Cardiac septum (tissue), 1 donor: ENCODE results near the gene LAMP2. TPM values are rescaled to one million over a fixed set of nuclear protein-coding genes. Genes with fewer than 3 reads are reported as not detected.

ENCODE experiments used
- total RNA-seq: library from RNA; stranded (reverse); fragmentation: NEBNext Ultra II Directional; extraction: Animal tissue kit (Norgen Biotek cat#: 25700); gene quantifications from one replicate; pipeline ENCODE4 v1.2.1, GENCODE V29; 2021
- donor health status: DM: no; HTN: no; CAD: no.

The LAMP2 gene
- total RNA-seq, 1 donor from 2014 or later, result 62.1 TPM

Other genes starting within 250 kb of the LAMP2 start
- 6.5 TPM for gene ZBTB33, start 218.5 kb downstream of the LAMP2 start, total RNA-seq
- 0.48 TPM for gene TMEM255A, start 157.8 kb downstream of the LAMP2 start, total RNA-seq
- gene ATP1B4, start 107.2 kb downstream of the LAMP2 start, total RNA-seq, result 16.9 TPM
- gene CUL4B, start 91.7 kb upstream of the LAMP2 start, total RNA-seq, result 17.9 TPM
- gene MCTS1, start 134.8 kb upstream of the LAMP2 start, total RNA-seq, result 26.7 TPM
- gene C1GALT1C1, start 160.8 kb upstream of the LAMP2 start, total RNA-seq, result 15.5 TPM